HG03432 (cell line): ENCODE results near the gene CLCNKA.
"Not testable (repeated sequence)": the region's sequence is repeated elsewhere in the genome, so short reads cannot be mapped to it uniquely, and the experiment has no call there.

Experiments
- ATAC-seq: cut with Tn5 transposase; IDR thresholded peaks from one replicate; pipeline ENCODE4 v1.9.1; 2021; ENCODE audit warnings: mild to moderate bottlenecking, moderate library complexity; ENCODE audit not compliant: unreplicated experiment

The CLCNKA gene

DNA sequence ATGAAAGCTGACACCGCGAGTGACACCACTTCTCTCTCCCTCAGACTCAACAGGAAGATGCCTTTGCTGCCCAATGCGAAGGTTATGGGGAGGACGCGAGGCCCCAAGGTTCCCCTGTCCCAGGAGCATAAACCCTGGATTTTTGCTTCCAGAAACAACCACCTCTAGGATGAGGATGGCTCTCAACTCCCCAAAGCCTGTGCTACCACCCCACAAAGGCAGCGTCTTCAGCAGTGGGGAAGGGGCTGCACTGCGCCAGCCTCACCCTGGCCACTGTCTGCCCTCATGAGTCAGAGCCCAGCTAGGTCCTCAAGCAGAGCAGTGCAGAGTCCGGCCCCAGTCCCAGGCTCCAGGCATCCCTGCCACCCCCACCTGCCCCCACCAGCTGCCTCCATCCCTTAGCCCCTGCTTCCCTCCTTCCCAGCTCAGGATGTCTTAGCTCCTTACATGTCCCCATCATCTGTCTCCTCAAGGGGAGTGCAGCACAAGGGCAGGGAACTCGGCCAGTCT lies 24.7 kb upstream of the CLCNKA start:
- ATAC-seq, result no peak

DNA sequence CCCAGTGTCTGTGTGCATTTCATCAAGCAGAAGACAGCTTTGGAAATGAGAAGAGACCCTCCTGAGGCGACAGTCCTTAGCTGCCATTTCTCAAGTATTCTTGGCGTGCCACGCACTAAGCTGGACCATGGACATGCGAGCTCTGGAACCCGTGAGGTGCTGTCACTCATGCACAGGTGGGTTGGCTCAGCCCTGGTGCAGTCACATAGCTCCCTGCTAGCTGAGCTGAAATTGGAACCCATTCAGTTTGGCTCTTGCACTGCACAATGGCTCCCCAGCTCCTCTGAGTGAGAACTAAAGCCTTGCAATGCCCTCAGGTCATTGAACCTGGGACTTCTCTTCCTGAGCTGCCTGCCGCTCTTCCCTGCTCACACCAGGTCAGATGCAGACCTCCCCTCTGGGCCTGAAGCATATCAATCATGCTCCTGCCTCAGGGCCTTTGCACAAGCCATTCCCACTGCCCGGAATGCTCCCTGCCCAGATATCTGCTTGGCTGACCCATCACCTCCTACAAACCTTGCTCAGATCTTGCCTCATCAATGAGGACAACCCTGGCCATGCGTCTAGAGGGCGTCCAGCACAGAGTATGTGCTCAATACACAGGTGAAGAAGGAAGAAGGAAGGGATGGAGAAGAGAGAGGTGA lies 24.1 kb upstream of the CLCNKA start:
- ATAC-seq, result no peak

DNA sequence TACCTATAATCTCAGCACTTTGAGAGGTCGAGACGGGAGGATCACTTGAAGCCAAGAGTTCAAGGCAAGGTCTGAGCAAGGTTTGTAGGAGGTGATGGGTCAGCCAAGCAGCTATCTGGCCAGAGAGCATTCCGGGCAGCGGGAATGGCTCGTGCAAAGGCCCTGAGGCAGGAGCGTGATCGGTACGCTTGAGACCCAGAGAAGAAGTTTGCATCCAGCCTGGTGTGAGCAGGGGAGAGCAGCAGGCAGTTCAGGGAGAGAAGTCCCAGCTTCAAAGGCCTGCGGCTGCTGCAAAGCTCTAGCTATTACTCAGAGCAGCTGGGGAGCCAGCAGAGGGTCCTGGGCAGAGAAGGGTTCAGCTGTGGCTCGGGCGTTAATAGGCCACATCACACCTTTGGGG lies 22.9 kb upstream of the CLCNKA start:
- ATAC-seq, result no peak

DNA sequence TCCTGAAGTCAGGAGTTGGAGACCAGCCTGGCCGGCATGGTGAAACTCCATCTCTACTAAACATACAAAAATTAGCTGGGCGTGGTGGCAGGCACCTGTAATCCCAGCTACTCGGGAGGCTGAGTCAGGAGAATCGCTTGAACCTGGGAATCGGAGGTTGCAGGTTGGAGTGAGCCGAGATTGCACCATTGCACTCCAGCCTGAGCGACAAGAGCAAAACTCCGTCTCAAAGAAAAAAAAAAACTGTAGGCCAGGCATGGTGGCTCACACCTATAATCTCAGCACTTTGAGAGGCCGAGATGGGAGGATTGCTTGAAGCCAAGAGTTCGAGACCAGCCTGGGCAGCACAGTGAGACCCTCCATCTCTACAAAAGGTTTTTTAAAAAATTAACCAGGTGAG lies 20.6 kb upstream of the CLCNKA start:
- ATAC-seq, result not testable (repeated sequence)

DNA sequence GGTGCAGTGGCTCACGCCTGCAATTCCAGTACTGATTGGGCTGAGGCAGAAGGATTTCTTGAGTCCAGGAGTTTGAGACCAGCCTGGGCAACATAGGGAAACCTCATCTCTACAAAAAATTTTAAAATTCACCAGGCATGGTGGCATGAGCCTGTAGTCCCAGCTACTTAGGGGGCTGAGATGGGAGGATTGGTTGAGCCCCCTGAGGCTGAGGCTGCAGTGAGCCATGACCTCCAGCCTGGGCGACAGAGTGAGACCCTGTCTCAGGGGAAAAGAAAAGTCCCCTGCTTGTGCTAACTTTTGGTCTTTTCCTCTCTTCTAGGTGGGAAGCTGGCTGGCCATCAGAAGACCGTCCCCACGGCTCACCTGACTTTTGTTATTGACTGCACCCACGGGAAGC lies 16.2 kb upstream of the CLCNKA start:
- ATAC-seq, result no peak

DNA sequence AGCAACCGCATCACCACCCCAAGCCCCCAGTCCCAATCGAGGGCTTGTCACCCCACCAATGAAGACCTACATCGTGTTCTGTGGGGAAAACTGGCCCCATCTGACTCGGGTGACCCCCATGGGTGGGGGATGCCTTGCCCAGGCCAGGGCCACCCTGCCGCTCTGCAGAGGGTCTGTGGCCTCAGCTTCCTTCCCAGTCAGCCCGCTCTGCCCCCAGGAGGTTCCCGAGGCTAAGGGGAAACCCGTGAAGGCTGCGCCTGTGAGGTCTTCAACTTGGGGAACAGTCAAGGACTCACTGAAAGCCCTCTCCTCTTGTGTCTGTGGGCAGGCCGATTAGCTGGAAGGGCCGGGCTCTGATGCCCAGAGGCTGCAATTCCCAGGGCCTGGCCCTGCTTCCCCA lies 15.8 kb upstream of the CLCNKA start:
- ATAC-seq, result no peak

DNA sequence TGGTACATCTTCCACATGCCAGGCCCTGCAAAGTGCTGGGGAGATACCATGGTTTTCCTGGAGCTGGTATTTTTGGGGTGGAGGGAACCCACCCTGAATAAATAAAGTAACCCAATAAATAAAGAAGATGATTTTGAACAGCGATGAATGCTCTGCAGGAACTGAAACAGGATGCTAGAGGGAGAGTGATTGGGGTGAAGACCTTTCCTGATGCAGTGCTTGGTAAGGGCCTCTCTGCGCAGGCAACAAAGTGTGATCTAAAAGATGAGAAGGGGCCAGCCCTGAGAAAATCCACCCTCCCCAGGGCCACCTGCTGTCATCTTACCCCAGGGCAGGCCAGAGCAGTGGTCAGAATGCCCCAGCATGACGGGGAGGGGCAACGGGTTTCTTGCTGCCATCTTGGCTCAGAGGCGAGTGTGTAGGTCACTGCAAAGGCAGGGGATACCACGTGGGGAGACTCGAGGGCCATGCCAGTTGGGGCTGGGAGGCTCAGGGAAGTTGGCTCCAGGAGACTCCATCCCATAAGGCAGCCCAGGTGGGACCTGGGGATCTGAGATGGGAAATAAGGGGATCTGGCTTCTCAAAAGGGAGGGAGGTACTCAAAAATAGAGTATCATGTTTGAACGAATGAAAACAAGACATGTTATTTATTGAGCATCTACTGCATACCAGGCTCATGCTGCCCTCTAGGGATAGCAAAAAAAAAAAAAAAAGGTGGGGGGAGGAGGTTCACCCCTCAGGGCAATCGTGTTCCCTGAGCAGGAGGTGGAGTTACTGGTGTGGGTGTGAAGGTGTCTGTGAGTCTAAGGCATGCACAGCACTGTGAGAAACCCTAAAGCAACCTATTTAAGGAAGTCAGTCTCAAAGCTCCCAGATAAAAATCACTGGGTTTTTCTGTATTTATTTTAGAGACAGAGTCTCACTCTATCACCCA lies 15.0 kb upstream of the CLCNKA start:
- peak; percentile 46 for ATAC-seq

DNA sequence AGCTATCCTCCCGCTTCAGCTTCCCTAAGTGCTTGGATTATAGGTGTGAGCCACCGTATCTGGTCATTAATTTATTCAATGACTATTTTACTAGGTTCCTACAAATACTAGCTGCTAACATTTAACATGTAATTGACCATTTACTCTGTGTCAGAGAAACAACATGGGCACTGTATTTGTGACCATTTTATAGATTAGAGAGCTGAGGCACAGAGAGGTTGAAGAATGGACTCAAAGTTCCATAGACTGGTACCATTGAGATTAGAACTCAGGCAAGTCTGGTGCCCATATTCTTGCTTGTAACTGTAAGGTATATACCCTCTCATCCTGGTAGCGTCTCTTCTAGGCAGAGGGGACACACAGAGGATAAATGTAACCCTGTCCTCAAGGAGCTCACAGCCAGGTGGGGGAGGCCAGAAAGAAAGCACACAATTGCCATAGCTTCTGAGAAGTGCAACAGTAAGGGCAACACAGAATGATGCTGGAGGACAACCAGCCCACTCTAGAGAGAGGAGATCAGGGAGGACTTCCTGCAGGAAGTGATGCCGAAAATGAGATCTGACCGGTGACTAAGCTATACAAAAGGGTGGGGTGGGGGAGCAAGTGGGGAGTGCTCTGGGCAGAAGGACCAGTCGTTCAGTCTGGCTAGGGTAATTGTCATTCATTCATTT lies 14.0 kb upstream of the CLCNKA start:
- ATAC-seq, result no peak

DNA sequence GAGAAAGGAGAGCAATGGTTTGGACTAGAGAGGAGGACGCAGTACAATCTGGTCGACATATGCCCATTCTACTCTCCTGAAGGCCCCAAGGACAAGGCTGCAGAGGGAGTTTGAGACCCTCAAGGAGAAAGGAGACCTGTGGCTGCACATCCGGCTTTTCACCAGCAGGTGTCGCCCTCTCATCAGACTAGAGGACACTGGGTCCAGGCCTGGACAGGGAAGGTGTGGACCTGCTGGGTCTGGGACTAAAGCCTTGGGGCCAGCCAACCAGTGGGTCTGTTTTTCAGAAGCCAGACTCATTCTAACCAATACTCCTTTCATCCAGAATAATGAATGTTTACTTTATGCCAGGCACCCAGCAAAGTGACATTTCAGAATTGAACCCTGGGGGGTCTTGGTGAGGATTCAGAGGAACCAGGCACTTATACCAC lies 12.8 kb upstream of the CLCNKA start:
- no peak for ATAC-seq

DNA sequence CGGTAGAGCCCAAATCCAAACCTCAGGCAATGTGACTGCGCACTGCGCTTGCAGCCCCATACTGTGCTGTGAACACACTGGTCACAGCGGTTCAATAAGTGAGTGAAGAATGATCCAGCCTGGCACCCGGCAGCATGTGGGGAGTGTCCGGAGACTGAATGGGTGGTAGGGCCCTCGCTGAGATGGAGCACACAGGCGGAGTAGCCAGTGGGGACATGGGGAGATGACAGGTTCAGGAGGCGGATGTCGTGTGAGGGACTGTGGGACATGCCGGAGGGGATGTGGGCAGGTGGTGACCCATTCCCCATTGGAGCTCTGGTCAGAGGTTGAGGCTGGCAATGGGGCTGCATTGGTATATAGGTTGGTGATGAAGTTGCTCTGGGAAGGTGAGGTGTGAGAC lies 12.2 kb upstream of the CLCNKA start:
- ATAC-seq, result no peak

DNA sequence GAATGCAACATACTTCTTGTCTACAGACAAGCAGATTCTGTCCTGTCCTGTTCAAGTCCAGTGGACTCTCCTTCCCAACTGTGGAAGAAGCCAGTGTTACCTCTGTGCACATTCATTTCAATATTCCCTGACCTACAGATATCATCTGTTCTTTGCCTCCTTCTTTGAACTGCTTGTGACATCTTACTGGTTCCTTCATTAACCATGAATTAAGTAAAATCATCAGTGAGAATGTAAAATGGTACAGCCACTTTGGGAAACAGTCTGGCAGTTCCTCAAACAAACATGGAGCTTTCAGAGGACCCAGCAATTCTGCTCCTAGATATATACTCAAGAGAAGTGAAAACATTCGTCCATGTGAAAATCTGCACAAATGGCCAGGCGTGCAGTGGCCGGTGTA lies 11.0 kb upstream of the CLCNKA start:
- ATAC-seq, result no peak

DNA sequence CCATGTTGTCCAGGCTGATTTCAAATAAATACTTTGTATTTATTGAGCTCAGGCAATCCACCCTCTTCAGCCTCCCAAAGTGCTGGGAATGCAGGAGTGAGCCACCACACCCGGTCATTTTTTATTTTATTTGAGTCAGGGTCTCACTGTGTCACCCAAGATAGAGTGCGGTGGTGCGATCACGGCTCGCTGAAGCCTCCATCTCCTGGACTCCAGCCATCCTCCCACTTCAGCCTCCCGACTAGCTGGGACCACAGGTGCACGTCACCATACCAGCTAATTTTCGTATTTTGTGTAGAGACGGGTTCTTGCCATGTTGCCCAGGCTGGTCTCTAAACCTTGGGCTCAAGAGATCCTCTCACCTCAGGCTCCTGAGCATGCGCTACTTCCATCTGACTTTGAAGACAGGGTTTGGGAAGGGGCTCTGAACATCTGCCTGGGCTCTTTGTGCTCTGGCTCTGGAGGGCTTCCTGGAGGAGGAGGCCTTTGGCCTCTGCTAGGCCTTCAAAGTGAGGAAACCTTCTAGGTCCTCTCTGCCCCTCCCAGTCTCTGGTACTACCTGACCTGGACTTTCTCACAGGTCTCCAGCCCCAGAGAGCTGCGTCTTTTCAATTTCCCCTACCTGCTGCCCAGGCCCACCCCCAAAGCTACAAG lies 9.8 kb upstream of the CLCNKA start:
- no peak for ATAC-seq

DNA sequence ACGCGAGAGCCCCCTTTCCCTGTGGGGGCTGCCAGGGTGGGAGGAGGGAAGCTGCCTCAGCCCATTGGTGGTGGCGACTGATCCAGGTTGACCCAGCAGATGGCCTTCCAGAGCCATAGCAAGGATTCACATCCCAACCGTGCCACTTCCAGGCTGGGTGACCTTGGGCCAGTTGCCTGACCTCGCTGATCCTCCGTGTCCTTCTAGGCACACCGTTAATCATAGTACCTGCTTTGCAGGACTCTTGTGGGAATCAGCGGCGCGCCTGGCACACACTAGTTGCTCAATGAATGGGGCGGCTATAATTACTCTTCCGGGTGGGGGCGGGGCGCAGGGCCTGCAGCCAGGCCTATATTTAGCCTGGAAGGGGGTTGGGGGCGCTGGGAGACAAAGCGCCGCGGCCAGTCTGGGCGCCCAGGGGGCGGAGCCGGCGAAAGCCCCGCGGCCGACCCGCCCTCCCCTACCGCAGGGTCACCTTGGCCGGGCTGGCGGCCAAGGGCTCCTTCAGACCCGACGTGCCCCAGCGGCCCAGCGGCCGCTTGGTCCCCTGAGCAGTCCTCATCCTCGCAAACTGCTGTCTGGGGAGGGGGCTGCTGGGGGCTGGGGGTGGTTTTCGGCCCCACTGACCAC lies 9.1 kb upstream of the CLCNKA start:
- peak; percentile 41 for ATAC-seq

DNA sequence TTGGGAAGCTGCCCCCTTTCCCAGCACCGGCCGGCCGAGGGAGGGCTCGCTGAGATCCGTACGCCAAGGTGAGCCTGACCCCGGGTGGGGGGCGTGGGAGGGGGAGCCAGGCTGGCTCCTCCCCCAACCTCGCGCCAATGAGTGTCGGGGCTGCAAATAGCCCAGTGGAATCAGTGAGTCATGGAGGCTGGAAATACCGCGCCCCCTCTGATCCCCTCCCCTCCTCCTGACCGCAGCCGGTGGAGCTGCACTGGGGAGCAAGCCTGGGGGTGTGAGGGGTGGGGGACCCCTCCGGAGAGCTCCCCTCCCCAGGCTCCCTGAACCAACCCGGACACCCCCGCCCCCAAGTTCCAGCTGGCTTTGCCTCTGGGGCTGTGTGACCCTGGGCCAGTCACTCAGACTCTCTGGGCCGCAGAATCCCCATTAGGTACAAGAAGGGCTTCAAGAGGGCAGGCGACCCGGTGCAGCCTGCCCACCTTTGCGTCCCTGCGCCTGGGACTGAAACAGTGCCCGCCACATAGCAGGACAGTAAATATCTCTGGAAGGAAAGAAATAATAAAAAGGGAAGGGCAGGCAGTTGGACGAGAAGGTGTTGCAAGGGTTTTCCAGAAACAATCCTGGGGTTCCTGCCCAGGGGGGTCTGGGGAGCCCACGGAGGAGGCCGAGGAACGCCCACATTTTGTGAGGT lies 8.5 kb upstream of the CLCNKA start:
- peak; percentile 43 for ATAC-seq

DNA sequence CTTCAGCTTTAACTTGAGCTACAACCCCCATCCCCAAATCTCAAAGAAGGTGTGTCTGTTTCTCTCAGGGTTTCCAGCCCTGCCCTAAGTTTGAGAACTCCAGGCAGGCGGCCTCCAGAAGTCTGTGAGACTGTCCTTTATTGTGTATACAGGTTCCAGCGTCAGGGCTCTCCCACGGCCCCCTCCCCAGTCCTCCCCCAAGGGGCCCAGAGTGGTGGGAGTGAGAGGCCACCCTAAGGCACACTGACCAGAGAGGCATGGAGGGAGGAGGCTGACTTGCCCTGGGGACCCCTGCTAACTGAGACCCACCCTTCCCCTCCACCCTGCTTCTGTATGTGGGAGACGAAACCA lies 8.0 kb upstream of the CLCNKA start:
- ATAC-seq, result no peak

DNA sequence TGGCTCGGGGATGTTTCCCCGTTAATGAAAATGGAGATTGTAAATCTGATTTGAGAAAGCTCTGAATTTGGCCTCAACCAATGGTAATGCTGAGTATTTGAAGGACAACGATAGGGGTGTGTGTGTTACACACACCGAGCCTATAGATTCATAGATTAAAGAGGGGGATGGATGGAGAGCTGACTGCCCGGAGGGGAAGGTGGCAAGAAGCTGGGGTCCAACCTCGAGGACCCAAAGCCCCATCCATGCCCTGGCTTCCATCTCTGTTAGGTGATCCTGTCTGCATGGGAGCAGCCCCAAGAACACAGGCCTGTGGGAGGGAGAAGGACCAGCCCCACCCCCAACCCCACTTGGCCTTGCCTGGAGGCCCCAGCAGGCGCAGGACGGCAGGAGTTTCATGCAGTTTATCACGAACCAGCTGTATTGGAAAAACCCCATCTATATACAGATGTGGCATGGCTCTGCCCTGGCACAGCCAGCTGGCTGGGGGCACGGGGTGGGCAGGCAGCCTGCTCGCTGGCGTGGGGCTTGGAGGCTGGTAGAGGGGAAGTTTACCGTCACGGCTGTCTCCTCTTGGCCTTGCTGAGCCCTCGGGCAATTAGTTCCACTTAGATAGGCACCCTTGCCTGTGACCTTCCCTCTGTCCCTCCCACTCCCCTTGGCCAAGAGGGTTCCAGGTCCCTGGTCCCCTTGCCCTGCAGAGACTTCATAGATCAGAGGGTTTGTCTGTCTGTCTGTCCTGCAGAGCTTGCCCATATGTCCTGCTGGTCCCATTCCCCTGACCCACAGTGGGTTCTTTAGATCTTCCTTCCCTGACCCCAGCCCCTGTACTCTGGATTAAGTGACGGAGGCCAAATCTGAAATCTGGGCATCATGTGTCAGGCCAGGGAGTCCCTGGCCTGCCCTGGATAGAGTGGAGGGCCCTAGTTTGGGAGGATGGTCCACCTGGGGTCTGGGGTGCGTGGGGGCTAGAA lies 7.0 kb upstream of the CLCNKA start:
- no peak for ATAC-seq

DNA sequence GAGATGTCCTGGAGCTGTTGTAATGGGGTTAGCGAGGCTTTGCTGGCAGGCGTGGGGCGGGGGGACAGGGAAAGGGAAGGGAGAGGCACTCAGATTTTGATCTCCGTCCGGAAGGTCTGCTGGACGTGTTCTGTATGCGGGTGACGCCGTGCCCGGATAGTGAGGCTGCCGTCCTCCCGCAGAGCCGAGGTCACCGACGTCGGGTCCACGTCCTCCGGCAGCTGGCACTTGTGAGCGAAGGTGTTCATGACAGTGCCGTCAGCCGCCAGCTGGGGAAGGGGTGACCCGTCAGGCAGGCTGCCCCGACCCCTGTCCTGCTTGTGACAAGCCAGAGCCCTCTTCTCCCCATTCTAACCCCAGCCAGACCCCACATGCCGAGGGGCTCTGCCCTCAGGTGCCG lies 6.3 kb upstream of the CLCNKA start:
- no peak for ATAC-seq

DNA sequence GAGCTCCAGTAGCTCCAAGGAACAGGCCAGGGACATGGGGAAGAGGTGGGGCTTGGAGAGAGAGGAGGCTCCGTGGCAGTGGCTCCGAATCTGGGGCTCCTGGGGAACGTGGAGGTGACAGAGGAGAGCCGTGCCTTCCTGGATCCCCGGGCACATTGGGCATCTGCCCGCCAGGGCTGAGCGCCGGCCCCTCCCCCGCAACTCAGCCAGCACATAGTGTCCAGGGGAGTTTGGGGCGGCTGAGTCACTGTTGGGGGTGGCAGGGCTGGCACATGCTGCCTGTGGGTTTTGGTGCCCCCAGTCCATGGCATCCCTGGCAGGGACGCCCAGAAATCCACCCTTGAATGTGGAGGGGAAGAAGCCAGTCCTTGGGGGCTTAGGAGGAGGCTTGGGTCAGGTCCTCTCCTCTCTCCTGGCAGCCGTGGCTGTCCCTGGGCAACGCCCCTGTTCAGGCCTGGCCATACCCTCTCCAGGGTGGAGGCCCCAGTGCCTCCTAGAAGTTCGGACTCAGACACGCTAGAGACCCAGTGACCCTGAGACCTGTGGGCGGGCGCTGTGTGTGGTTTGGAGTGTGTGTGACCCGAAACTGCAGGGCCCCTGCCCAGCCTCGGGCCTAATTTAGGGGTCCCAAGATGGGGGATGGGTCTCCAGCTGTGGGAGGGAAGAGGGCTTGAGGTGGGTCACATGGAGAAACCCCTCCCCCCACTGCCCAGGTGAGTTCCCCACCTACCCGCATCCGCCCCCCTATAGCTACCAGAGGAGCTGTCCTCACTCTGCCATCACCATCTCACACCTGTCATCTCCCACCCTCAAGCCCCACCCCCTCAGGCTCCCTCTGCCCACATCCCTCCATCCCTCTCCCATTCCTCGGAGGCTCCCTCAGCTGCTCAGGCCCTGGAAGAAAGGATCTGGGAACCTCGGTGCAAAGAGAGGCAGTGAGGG lies 5.6 kb upstream of the CLCNKA start:
- no peak for ATAC-seq
